ENCODE results near the gene DLG5.

Gene DLG5

DNA sequence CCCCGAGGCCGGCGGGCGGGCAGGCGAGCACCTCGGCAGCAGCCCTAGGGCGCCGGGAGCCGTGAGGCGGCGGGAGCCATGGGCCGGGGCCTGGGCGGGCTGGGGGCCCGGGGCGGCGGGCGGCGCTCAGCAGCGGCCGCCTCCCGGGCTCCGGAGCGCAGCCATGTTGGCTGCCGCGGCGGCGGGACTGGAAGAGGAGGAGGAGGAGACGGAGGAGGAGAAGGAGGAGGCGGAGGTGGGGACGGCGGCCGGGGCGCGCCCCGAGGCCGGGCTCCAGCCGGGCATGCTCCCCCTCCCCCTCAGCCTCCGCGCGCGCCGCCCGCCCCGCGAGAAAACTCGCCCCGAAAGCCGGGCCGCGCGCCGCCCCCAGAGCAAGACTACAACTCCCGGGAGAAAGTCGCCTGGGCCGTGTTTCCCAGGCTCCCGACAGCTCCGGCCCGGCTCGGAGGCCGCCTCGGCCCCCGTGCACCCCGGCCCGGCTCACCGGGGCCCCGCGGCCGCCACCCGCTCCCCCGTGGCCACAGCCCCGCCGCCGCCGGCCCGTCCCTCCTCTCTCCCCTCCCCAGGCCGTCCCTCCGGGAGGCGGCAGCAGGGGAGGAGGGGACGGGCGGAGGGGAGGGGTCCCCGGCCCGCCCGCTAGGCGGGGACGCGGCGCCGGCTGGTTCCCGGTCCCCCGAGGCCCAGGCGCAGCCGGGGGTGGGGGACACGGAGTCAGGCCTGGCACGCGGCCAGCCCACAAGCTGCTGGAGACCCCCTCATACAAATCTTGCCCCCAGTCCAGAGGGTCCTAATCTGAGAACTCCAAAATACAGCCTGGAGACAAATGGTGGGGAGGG lies at the start of gene DLG5:
TSS of gene DLG5 (minus strand) at position 190 of the 836 bp plus-strand sequence. CDS start 235 bp downstream, outside the sequence.
- DNase-seq (ENCODE audit: low read depth, low spot score): peak; percentile 82

DNA sequence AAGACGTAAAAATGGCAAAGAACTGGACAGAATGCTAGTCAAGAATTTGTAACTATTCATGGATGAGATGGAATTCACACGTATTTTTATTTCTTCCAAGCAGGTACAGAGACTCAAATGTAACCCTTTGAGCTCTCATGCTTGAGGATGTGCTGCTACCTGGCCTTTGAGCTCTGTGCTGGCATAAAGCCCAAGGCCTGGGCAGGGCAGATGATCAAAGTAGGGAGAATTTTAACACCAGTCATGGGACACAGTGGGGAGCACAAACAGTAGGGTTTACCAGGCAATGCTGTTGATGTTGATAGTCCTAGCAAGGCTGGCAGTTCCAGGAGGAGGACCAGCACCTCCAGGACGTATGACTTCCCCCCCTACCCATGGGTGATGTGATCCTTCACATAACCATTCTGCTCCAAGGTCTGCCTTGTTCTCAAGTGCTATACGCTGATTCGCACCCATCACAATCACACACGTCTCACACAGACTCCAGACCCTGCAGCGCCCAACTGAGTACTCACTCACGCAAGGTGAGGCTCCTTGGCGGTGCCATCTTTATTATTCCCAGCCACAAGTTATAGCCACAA lies 48.6 kb upstream of the DLG5 start:
- DNase-seq (ENCODE audit: low read depth, low spot score): no peak

DNA sequence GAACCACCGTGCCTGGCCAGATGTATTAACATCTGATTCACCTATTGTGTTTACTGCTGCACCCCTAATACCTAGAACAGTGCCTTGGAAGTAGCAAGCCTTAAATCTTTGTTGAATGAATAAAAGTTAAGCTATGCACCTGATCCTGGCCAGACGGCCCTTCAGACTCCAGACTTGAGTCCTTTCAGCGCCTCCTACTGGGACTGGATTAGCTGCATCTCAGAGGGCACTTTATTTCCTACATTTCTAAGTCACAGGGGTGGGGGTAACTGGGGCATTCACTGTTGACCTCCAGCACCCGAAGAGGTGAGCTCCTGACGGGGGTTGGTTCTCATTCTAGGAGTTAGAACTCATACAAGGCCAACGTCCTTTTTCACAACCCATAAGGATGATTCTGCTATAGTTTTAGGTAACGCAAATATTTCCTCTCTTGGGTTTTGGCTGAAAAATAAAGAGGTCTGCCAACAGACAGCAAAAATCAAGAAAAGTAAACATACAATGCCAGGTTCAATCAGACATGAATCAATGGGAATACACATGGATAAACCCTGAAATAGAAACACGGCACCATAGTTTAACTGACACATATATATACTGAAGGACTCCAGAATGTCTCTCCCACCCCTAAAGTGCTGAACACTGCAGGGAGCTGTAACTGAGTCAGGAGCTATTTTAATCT lies 48.0 kb upstream of the DLG5 start:
- peak; percentile 61 for DNase-seq (ENCODE audit: low read depth, low spot score)

DNA sequence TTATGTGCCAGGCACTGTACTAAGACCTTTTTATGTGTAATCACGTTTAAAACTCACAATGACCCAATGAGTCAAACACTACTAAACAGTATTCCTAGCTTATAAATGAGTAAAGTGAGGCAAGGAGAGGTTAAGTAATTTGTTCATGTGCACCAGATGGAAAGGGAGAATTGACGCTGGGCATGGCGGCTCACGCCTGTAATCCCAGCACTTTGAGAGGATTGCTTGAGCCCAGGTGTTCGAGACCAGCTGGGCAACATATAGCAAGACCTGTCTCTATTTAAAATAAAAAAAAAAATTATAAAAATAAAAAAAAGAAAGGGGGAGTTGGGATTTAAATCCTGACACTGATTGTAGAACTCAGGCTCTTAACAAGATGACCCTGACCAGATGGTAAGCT lies 46.7 kb upstream of the DLG5 start:
- no peak for DNase-seq (ENCODE audit: low read depth, low spot score)

DNA sequence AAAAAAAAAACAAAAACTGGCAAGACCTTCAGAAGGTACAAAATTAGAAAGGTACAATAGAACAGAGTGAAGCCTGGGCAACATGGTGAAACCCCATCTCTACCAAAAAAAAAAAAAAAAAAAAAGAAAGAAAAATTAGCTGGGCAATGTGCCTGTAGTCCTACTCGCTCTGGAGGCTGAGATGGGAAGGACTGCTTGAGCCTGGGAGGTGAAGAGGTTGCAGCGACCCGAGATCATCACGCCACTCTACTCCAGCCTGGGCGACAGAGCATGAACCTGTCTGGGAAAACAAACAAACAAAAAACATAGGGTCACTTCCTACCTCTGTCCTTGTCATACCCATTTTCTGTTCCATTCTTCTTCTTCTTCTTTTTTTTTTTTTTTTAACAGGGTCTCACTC lies 45.6 kb upstream of the DLG5 start:
- no peak for DNase-seq (ENCODE audit: low read depth, low spot score)

DNA sequence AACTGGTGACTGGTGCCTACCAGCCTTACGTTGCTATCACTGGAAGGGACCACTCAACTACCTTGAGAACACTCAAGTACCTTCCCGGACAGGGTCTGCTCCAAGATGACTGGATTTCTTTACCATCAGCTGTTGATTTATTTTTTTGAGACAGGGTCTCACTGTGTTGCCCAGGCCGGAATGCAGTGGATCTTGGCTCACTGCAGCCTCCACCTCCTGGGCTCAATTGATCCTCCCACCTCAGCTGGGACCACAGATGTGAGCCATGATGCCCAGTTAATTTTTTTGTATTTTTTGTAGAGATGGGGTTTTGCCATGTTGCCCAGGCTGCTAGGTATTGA lies 45.2 kb upstream of the DLG5 start:
- no peak for DNase-seq (ENCODE audit: low read depth, low spot score)

DNA sequence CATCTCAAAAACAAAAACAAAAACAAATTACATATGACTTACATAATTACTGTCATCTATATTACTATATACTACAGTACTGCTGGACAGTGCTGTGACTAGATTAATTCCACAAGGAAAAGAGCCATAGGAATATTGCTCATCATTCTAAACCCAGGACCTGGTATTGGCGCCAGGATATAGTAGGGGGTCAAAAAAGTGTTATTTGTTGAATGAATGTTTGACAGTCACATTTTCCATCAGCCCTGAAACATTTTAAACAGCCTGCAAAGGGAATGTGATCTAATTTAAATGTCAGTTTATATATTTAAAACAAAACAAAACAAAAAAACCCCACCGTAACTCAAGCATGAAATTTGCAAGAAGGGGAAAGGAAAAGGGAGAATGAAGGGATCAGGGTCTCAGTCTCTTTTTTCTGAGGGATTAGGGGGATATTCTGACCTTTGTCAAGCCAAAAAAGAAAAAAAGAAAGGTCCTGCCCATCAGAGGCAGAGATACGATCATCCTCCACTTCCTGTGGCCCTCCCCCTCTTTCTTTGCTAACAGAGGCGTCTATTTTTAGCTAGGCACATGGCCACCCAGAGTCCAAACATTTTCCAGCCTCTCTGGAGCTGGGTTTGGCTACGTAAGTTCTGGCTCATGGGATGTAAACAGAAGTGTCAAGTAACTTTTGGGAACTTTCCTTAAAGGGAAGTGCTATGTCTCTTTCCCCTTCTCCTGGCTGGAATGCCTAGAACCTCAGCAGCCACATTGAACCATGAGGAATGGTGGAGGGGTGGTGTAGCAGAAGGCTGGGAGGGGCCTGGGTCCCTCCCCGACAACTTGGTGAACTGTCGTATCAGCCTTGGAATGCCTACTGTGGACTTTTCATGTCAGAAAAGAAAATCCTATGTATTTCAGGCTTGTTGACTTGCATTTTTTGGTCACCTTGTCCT lies 44.6 kb upstream of the DLG5 start:
- peak; percentile 87 for DNase-seq (ENCODE audit: low read depth, low spot score)

GRCh38 chr10:77969114-77969513 lies 42.6 kb upstream of the DLG5 start:
- DNase-seq (ENCODE audit: low read depth, low spot score): no peak

GRCh38 chr10:77967611-77968022 lies 41.1 kb upstream of the DLG5 start:
- no peak for DNase-seq (ENCODE audit: low read depth, low spot score)

- DNase-seq (ENCODE audit: low read depth, low spot score): peak; percentile 49
Measured at GRCh38 chr10:77965294-77965693, 38.7 kb upstream of the DLG5 start.

- DNase-seq (ENCODE audit: low read depth, low spot score): no peak
Measured at GRCh38 chr10:77964811-77965210, 38.3 kb upstream of the DLG5 start.

GRCh38 chr10:77963901-77964300 lies 37.3 kb upstream of the DLG5 start:
- no peak for DNase-seq (ENCODE audit: low read depth, low spot score)

DNA sequence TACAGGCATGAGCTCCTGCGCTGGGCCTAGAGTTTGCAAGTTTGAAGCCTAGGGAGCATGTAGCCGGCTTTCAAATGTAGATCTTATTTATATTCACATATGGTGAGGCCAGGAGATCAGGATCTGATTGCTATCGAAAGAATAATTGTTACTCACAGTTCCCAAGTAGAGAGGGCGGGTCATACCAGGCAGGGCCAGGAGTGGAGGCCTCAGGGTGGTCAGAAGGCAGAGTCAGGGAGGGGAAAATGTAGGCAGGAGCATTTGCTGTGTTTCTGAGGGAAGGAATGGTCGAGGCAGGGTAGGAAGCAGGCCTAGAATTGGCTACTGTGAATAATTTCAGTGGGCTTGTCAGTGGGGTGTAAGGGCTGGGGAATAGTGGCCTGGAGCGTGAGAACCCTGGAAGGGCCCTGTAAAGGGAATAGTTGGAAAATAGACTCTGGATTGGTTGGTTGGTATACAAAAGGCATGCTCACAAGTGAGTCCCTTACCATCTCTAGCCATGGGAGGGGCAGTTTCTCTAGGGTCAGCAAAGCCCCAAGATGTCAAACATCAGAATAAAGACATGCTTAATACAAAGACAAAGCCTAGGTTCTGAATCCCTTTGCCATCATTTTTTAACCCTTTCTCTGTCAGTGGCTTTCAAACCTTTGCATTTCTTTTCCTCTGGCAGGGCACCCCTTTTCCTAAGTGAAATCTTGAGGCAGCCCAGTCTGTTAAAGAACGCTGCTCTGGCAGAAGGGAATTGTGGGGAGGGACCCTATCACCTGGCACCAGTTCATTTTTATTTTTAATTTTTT lies 36.0 kb upstream of the DLG5 start:
- DNase-seq (ENCODE audit: low read depth, low spot score): no peak

GRCh38 chr10:77961668-77962067 lies 35.1 kb upstream of the DLG5 start:
- no peak for DNase-seq (ENCODE audit: low read depth, low spot score)

DNA sequence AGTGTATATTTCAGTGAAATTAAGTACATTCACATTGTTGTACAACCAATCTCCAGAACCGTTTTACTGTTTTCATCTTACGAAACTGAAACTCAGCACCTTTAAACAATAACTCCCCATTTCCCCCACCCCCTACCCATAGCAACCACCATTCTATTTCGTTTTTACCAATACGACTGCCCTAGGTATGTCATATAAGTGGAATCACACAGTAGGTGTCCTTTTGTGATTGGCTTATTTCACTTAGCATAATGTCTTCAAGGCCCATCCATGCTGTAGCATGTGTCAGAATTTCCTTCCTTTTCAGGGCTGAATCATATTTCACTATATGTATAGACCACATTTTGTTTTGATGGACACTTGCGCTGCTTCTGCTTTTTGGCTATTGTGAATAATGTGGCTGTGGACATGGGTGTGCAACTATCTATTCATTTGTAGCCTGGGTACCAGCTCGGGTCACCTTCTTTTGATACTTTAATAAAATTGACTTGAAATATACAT lies 34.3 kb upstream of the DLG5 start:
- DNase-seq (ENCODE audit: low read depth, low spot score): no peak

- no peak for DNase-seq (ENCODE audit: low read depth, low spot score)
Measured at GRCh38 chr10:77959887-77960455, 33.4 kb upstream of the DLG5 start.

- DNase-seq (ENCODE audit: low read depth, low spot score): no peak
Measured at GRCh38 chr10:77959384-77959783, 32.8 kb upstream of the DLG5 start.

DNA sequence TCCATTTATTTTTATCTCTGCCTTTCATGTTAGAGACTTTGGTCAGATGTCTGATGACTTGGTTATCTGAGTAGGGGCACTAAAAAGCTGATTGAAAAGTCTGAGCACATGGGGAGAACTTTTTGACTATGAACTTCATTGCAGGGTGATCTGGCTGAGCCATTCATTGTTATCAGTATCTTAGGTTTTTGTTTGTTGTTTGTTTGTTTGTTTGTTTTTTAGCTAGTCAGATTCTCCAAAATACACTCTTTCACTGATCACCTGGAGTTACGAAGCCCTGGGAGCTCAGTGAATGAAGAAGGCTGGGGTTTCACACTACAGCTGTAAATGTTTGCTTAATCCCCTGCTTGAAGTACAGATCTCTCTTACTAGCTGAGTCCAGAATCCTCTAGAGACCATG lies 28.6 kb upstream of the DLG5 start:
- DNase-seq (ENCODE audit: low read depth, low spot score): no peak

DNA sequence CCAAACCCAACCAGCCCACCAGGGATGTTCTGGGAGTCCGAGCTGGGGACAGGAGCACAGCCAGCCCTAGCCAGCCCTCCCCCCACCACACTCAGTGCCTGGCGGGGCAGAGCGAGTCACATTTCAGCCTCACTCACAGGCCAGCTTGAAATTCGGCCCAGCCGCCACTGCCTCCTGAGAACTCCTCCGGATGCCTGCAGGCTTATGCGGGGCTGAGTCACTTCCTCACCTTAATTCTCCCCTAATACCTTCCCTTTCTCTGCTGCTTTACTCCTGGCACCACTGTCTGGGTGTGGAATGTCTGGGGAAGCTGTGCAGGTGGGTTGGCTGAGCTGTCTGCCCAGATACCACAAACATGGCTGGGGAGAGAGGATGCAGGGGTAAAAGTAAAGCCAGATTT lies 22.6 kb upstream of the DLG5 start:
- DNase-seq (ENCODE audit: low read depth, low spot score): peak; percentile 81

DNA sequence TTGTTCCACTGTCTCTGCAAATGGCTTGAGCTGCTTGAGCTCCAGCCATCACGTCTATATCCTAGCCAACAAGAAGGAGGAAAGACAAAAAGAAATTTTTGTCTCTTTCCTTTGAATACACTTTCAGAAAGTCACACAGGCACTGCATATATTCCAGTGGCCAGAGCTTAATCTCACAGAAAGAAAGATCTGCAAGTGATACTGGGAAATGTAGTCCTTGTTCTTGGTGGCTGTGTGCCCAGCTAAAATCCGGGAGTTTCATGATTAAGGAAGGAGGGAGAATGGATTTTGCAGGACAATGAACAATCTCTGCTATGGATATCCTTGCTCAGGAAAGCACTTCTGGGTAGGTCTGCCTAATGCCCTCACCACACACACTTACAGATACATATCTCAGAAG lies 19.5 kb upstream of the DLG5 start:
- DNase-seq (ENCODE audit: low read depth, low spot score): peak; percentile 36

Measured in astrocyte of the hippocampus (primary cell).